IPS-20b (cell line): Measurements from ENCODE around the gene ATP7B.

Experiments
- H3K27ac ChIP-seq: one replicate; pipeline ENCODE4 v1.5.1; 2013; ENCODE audit warnings: low read length
- H3K27me3 ChIP-seq: 2 replicates; pipeline ENCODE4 v1.6.1; 2013; ENCODE audit warnings: mild to moderate bottlenecking, low read length, inconsistent platforms; ENCODE audit not compliant: insufficient read depth
- H3K36me3 ChIP-seq: 2 replicates; pipeline ENCODE4 v1.6.1; 2013; ENCODE audit warnings: low read depth, mild to moderate bottlenecking, inconsistent platforms, low read length, moderate library complexity; ENCODE audit not compliant: insufficient read depth
- H3K4me1 ChIP-seq: 2 replicates; pipeline ENCODE4 v1.6.1; 2013; ENCODE audit warnings: mild to moderate bottlenecking, control low read depth, inconsistent platforms, low read length, moderate library complexity; ENCODE audit not compliant: insufficient read depth
- H3K4me3 ChIP-seq: 2 replicates; pipeline ENCODE4 v1.5.1; 2013; ENCODE audit warnings: mild to moderate bottlenecking, low read length, inconsistent platforms
- H3K9ac ChIP-seq: 2 replicates; pipeline ENCODE4 v1.6.1; 2013; ENCODE audit warnings: low read depth, mild to moderate bottlenecking, inconsistent platforms, low read length, moderate library complexity
- H3K9me3 ChIP-seq: 2 replicates; pipeline ENCODE4 v1.6.1; 2013; ENCODE audit warnings: mild to moderate bottlenecking, low read depth, low read length, inconsistent platforms; ENCODE audit not compliant: insufficient read depth

The ATP7B gene

GRCh38 chr13:51955816-51956603 lies 55.2 kb downstream of the ATP7B start:
- no peaks in the 10 kb centered on the region for H3K27me3 ChIP-seq
- H3K9ac ChIP-seq = no peak overlapping the region
- H3K27ac ChIP-seq = no peak overlapping the region
- no peaks in the 10 kb centered on the region for H3K4me1 ChIP-seq
- no peaks in the 10 kb centered on the region for H3K9me3 ChIP-seq
- H3K4me3 ChIP-seq = no peak overlapping the region
- no peaks in the 10 kb centered on the region for H3K36me3 ChIP-seq

GRCh38 chr13:51955281-51955771 lies 55.9 kb downstream of the ATP7B start:
- Histone ChIP-seq H3K9ac (no peak overlapping the region), H3K4me1 (no peaks in the 10 kb centered on the region), H3K27ac (no peak overlapping the region), H3K27me3 (no peaks in the 10 kb centered on the region), H3K9me3 (no peaks in the 10 kb centered on the region), H3K36me3 (no peaks in the 10 kb centered on the region), H3K4me3 (no peak overlapping the region)

- Histone ChIP-seq H3K36me3 (no peaks in the 10 kb centered on the region), H3K9ac (no peak overlapping the region), H3K9me3 (no peaks in the 10 kb centered on the region), H3K4me1 (no peaks in the 10 kb centered on the region), H3K27me3 (no peaks in the 10 kb centered on the region), H3K4me3 (no peak overlapping the region), H3K27ac (no peak overlapping the region)
Observed at GRCh38 chr13:51953347-51954195, 57.7 kb downstream of the ATP7B start.

- Histone ChIP-seq H3K27ac (no peak overlapping the region), H3K36me3 (no peaks in the 10 kb centered on the region)
Observed at GRCh38 chr13:51950722-51951121, 60.5 kb downstream of the ATP7B start.

GRCh38 chr13:51946163-51946669 lies 65.0 kb downstream of the ATP7B start:
- no peaks in the 10 kb centered on the region for H3K36me3 ChIP-seq
- no peak overlapping the region for H3K9ac ChIP-seq
- no peaks in the 10 kb centered on the region for H3K9me3 ChIP-seq
- H3K27me3 ChIP-seq = no peaks in the 10 kb centered on the region
- no peak overlapping the region for H3K27ac ChIP-seq
- H3K4me1 ChIP-seq = no peaks in the 10 kb centered on the region
- no peak overlapping the region for H3K4me3 ChIP-seq

More at GRCh38 chr13:51950722-51951121, 60.5 kb downstream of the ATP7B start:
- H3K4me1 ChIP-seq = no peaks in the 10 kb centered on the region
- no peaks in the 10 kb centered on the region for H3K27me3 ChIP-seq
- H3K9me3 ChIP-seq = no peaks in the 10 kb centered on the region
- H3K9ac ChIP-seq = no peak overlapping the region
- no peak overlapping the region for H3K4me3 ChIP-seq

- no peak overlapping the region for H3K9ac ChIP-seq
- no peaks in the 10 kb centered on the region for H3K36me3 ChIP-seq
- H3K27me3 ChIP-seq = no peaks in the 10 kb centered on the region
- no peak overlapping the region for H3K4me3 ChIP-seq
- no peak overlapping the region for H3K27ac ChIP-seq
- H3K9me3 ChIP-seq = no peaks in the 10 kb centered on the region
- no peaks in the 10 kb centered on the region for H3K4me1 ChIP-seq
Observed at GRCh38 chr13:51945149-51945548, 66.1 kb downstream of the ATP7B start.

GRCh38 chr13:51944428-51944827 lies 66.8 kb downstream of the ATP7B start:
- Histone ChIP-seq H3K4me1 (no peaks in the 10 kb centered on the region), H3K27me3 (no peaks in the 10 kb centered on the region), H3K36me3 (no peaks in the 10 kb centered on the region), H3K9me3 (no peaks in the 10 kb centered on the region), H3K27ac (no peak overlapping the region), H3K4me3 (no peak overlapping the region), H3K9ac (no peak overlapping the region)

GRCh38 chr13:51943721-51944120 lies 67.5 kb downstream of the ATP7B start:
- Histone ChIP-seq H3K36me3 (no peaks in the 10 kb centered on the region), H3K27me3 (no peaks in the 10 kb centered on the region), H3K4me1 (no peaks in the 10 kb centered on the region), H3K9me3 (no peaks in the 10 kb centered on the region), H3K9ac (no peak overlapping the region), H3K27ac (no peak overlapping the region), H3K4me3 (no peak overlapping the region)

GRCh38 chr13:51942189-51942588 lies 69.1 kb downstream of the ATP7B start:
- Histone ChIP-seq H3K36me3 (no peaks in the 10 kb centered on the region), H3K9me3 (no peaks in the 10 kb centered on the region), H3K9ac (no peak overlapping the region), H3K4me1 (no peaks in the 10 kb centered on the region), H3K27me3 (no peaks in the 10 kb centered on the region), H3K27ac (no peak overlapping the region), H3K4me3 (no peak overlapping the region)

- Histone ChIP-seq H3K9ac (no peak overlapping the region), H3K27ac (no peak overlapping the region), H3K27me3 (no peaks in the 10 kb centered on the region), H3K9me3 (no peaks in the 10 kb centered on the region), H3K4me1 (no peaks in the 10 kb centered on the region), H3K36me3 (no peaks in the 10 kb centered on the region; the same call in 1 of the 2 replicates), H3K4me3 (no peak overlapping the region)
Observed at GRCh38 chr13:51938454-51938853, 72.8 kb downstream of the ATP7B start.

GRCh38 chr13:51937320-51938290 lies 73.6 kb downstream of the ATP7B start:
- Histone ChIP-seq H3K9me3 (no peaks in the 10 kb centered on the region), H3K4me1 (no peaks in the 10 kb centered on the region), H3K36me3 (no peaks in the 10 kb centered on the region; the same call in 1 of the 2 replicates), H3K4me3 (no peak overlapping the region), H3K27me3 (no peaks in the 10 kb centered on the region), H3K9ac (no peak overlapping the region), H3K27ac (no peak overlapping the region)
